Natural killer cell (primary cell): Measurements from ENCODE around the gene ZFAND3. TPM values are rescaled to one million over a fixed set of nuclear protein-coding genes. Genes with fewer than 3 reads are reported as not detected.

ENCODE experiments used
- ATAC-seq, 3 donors: fragments of 150-1000 bp in 2 of 3; fragments of 200-7000 bp in 1 of 3; cut with Tn5 transposase; 1 replicate in 1 of 3; 2 replicates in 2 of 3; pipeline ENCODE4 v1.10.0; 2021; ENCODE audit warnings: mild to moderate bottlenecking in 2 of 3, moderate library complexity in 2 of 3
- DNase-seq, 2 donors: peaks; one replicate each; pipeline versions ENCODE4 v3.0.0 to v3.0.0-alpha.2; 2013 to 2021; ENCODE audit warnings: mixed read lengths in 1 of 2
- H3K27ac ChIP-seq: one replicate; pipeline ENCODE4 v1.5.1; 2013; ENCODE audit warnings: mild to moderate bottlenecking, low read length
- H3K27me3 ChIP-seq: one replicate; pipeline ENCODE4 v1.6.1; 2013; ENCODE audit warnings: low read length; ENCODE audit not compliant: control insufficient read depth, insufficient read depth
- H3K36me3 ChIP-seq: one replicate; pipeline ENCODE4 v1.6.1; 2013; ENCODE audit warnings: low read length; ENCODE audit not compliant: control insufficient read depth, insufficient read depth
- H3K4me1 ChIP-seq: one replicate; pipeline ENCODE4 v1.6.1; 2013; ENCODE audit warnings: low read length; ENCODE audit not compliant: control insufficient read depth, insufficient read depth
- H3K4me3 ChIP-seq: one replicate; pipeline ENCODE4 v1.5.1; 2013; ENCODE audit warnings: low read length
- H3K9me3 ChIP-seq: one replicate; pipeline ENCODE4 v1.6.1; 2013; ENCODE audit warnings: low read length; ENCODE audit not compliant: control insufficient read depth, insufficient read depth
- H3K27ac Mint-ChIP-seq, 2 donors: one replicate each; pipeline ENCODE4 v1.8.0; 2022; ENCODE audit warnings: mild to moderate bottlenecking in 2 of 2, mixed read lengths in 2 of 2, moderate library complexity in 1 of 2
- H3K27me3 Mint-ChIP-seq, 2 donors: one replicate each; pipeline ENCODE4 v1.8.0; 2022; ENCODE audit warnings: low read depth in 2 of 2, mixed read lengths in 2 of 2
- H3K36me3 Mint-ChIP-seq: one replicate; pipeline ENCODE4 v1.8.0; 2022; ENCODE audit warnings: mixed read lengths
- H3K4me1 Mint-ChIP-seq, 2 donors: one replicate each; pipeline ENCODE4 v1.8.0; 2022; ENCODE audit warnings: mixed read lengths in 2 of 2
- H3K4me3 Mint-ChIP-seq: one replicate; pipeline ENCODE4 v1.8.0; 2022; ENCODE audit warnings: mild to moderate bottlenecking, moderate library complexity, mixed read lengths
- H3K9me3 Mint-ChIP-seq, 2 donors: one replicate each; pipeline ENCODE4 v1.8.0; 2022; ENCODE audit warnings: mixed read lengths in 2 of 2
- WGBS: methylation state at CpG from one replicate; pipeline ENCODE4 v1.1.7; 2013; ENCODE audit warnings: missing lambda C conversion rate; ENCODE audit not compliant: insufficient coverage; 5-methylcytosine and 5-hydroxymethylcytosine counted together
- intact Hi-C: fragments of 100-400 bp; cut with micrococcal nuclease; formaldehyde crosslinking; loops from one replicate; pipeline ENCODE4 v1.14.2; 2022
- total RNA-seq, 4 donors: library from RNA; stranded (reverse); fragments of 120-200 nt in 1 of 4; gene quantifications; one replicate each; pipeline versions ENCODE4 v1.2.3 to v1.2.4, GENCODE V29; 2013 to 2022
- TF ChIP-seq, protein P1 (sequence below): fragments of 200-600 bp; IDR thresholded peaks from one replicate; pipeline ENCODE4 v1.8.0; 2022; ENCODE audit warnings: antibody characterized with exemption

Gene ZFAND3
- total RNA-seq, 3 donors from 2014 or later (not counting 1 experiment from before 2014, with no cell fraction given), result 87.7 to 97.4 (median 90.1) TPM

DNA sequence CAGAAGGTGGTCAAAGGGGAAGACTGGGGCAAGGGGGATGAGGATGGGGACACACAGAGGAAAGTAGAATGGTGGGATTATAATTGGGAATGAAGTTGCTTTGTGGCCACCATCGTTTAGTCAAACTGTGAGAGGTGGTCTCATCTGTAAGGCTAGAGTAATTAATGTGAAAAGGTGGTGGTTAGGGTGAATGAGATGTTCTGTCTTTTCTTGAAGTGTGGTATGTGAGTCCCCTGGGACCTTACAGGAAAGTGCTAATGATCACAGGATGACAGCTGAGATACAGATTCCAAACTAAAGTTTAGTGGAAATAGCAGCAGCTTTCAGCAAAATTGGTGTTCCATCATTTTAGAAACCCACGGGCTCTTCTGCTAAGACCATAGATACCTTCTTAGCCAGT, 10.7 kb downstream of the ZFAND3 start:
- Mint-ChIP-seq H3K27ac (peak overlapping the region in 1 of 2 donors; percentile 5), H3K4me3 (no peak overlapping the region)

DNA sequence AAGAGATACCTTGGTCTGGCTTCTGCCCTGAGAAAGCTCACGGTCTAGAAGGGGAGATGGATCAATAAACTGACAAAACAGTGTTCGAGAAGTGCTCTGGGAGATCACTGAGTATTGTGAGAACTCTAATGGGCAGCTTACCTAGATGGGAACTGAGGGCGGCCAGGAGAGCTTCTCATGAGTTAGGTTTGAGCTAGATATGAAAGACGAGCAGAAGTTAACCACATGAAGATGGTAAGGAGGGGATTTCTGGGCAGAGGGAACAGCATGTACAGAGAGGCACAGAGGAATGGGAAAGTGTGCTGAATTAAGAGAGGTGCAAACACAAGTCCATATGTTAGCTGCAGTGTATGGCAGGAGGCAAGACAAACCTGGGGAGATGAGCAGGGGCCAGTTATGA, 11.9 kb downstream of the ZFAND3 start:
- TF ChIP-seq, protein P1, sequence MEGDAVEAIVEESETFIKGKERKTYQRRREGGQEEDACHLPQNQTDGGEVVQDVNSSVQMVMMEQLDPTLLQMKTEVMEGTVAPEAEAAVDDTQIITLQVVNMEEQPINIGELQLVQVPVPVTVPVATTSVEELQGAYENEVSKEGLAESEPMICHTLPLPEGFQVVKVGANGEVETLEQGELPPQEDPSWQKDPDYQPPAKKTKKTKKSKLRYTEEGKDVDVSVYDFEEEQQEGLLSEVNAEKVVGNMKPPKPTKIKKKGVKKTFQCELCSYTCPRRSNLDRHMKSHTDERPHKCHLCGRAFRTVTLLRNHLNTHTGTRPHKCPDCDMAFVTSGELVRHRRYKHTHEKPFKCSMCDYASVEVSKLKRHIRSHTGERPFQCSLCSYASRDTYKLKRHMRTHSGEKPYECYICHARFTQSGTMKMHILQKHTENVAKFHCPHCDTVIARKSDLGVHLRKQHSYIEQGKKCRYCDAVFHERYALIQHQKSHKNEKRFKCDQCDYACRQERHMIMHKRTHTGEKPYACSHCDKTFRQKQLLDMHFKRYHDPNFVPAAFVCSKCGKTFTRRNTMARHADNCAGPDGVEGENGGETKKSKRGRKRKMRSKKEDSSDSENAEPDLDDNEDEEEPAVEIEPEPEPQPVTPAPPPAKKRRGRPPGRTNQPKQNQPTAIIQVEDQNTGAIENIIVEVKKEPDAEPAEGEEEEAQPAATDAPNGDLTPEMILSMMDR, result no peak
- H3K36me3 Mint-ChIP-seq, result no peaks in the 10 kb centered on the region
- H3K27me3 Mint-ChIP-seq, result no peaks in the 10 kb centered on the region
- peak overlapping the region in 1 of 2 donors; percentile 32 for H3K27ac Mint-ChIP-seq
- Histone ChIP-seq H3K9me3 (no peaks in the 10 kb centered on the region), H3K36me3 (peaks cover 2% of the 10 kb centered on the region), H3K27ac (no peak overlapping the region), H3K4me3 (no peak overlapping the region), H3K4me1 (peaks cover 24% of the 10 kb centered on the region), H3K27me3 (no peaks in the 10 kb centered on the region)
- DNase-seq (peak in 1 of 2 donors; percentile 6), ATAC-seq (no peak)
- H3K4me1 Mint-ChIP-seq, result peaks cover 64 to 66% of the 10 kb centered on the region in 2 donors
- H3K9me3 Mint-ChIP-seq, result peaks cover 0 to 3% of the 10 kb centered on the region in 2 donors
- no peak overlapping the region for H3K4me3 Mint-ChIP-seq
- intact Hi-C loops, result no loop called here
- WGBS, result 79% methylated on average over 4 of the region's 4 CpGs

More for the DNA sequence above, 10.7 kb downstream of the ZFAND3 start:
- no peak overlapping the region for H3K27ac ChIP-seq
- Mint-ChIP-seq H3K36me3 (no peaks in the 10 kb centered on the region), H3K4me1 (peaks cover 64 to 67% of the 10 kb centered on the region in 2 donors), H3K9me3 (peaks cover 0 to 3% of the 10 kb centered on the region in 2 donors), H3K27me3 (no peaks in the 10 kb centered on the region)
- no peak for DNase-seq
- intact Hi-C loops, result no loop called here
- H3K36me3 ChIP-seq, result peaks cover 2% of the 10 kb centered on the region
- H3K9me3 ChIP-seq, result no peaks in the 10 kb centered on the region
- peaks cover 31% of the 10 kb centered on the region for H3K4me1 ChIP-seq
- 68% methylated on average over 2 of the region's 2 CpGs for WGBS
- H3K4me3 ChIP-seq, result no peak overlapping the region
- no peak for ATAC-seq
- no peaks in the 10 kb centered on the region for H3K27me3 ChIP-seq
- TF ChIP-seq, protein P1, result no peak

DNA sequence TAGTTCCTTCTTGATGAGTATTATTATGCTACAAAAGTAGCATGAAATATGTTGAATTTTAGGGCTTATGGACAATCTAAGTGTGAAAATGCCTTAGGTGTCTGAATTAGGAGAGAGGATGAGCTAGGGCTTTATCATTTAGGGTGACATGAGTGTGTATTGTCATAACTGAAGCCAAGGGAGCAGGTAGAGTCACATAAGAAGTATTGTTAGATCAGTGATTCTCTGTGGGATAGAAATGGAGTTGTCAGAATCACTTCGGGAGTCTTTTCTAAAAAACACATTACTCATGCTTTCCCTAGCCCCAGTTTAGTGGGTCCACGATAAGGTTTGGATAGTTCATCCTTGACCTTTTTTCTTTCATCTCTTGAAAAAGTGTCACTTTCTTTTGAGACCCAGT, 16.4 kb downstream of the ZFAND3 start:
- peak overlapping the region in 1 of 2 donors; percentile 75 for H3K27ac Mint-ChIP-seq
- Histone ChIP-seq H3K4me1 (peaks cover 9% of the 10 kb centered on the region), H3K27ac (no peak overlapping the region), H3K36me3 (peaks cover 2% of the 10 kb centered on the region), H3K4me3 (no peak overlapping the region), H3K9me3 (no peaks in the 10 kb centered on the region), H3K27me3 (no peaks in the 10 kb centered on the region)
- TF ChIP-seq, protein P1, result no peak
- intact Hi-C loops, result no loop called here
- 83% methylated on average over 1 of the region's 2 CpGs for WGBS
- H3K9me3 Mint-ChIP-seq, result peaks cover 0 to 3% of the 10 kb centered on the region in 2 donors
- H3K27me3 Mint-ChIP-seq, result no peaks in the 10 kb centered on the region
- H3K36me3 Mint-ChIP-seq, result no peaks in the 10 kb centered on the region
- peaks cover 60 to 63% of the 10 kb centered on the region in 2 donors for H3K4me1 Mint-ChIP-seq
- ATAC-seq, result no peak
- DNase-seq, result no peak
- no peak overlapping the region for H3K4me3 Mint-ChIP-seq
